Stimulated activated CD4-positive, alpha-beta T cell treated with anti-CD3 and anti-CD28 coated beads, TNF-alpha, amount 100 ng/mL, for 1 hour (primary cell): ENCODE measurements around the gene NSMCE1.

ENCODE experiments used
- DNase-seq, 3 donors: peaks; one replicate each; pipeline ENCODE4 v3.0.0-alpha.2; 2020; ENCODE audit warnings: low read depth in 3 of 3, low spot score in 1 of 3

Gene NSMCE1

GRCh38 chr16:27245276-27246172 lies 23.0 kb downstream of the NSMCE1 start:
- no peak for DNase-seq

GRCh38 chr16:27244363-27244755 lies 24.2 kb downstream of the NSMCE1 start:
- DNase-seq, result no peak

- DNase-seq, result no peak
Observed at GRCh38 chr16:27243725-27244362, 24.7 kb downstream of the NSMCE1 start.

- DNase-seq, result no peak
Observed at GRCh38 chr16:27242868-27243590, 25.5 kb downstream of the NSMCE1 start.

GRCh38 chr16:27242398-27242797 lies 26.2 kb downstream of the NSMCE1 start:
- no peak for DNase-seq

GRCh38 chr16:27241658-27242057 lies 26.9 kb downstream of the NSMCE1 start:
- DNase-seq, result no peak

- no peak for DNase-seq
Observed at GRCh38 chr16:27240948-27241531, 27.5 kb downstream of the NSMCE1 start.

GRCh38 chr16:27239906-27240655 lies 28.5 kb downstream of the NSMCE1 start:
- no peak for DNase-seq

GRCh38 chr16:27239026-27239425 lies 29.5 kb downstream of the NSMCE1 start:
- DNase-seq, result no peak

GRCh38 chr16:27238591-27238990 lies 30.0 kb downstream of the NSMCE1 start:
- DNase-seq, result no peak

- peak in 1 of 3 donors; percentile 30 for DNase-seq
Observed at GRCh38 chr16:27238016-27238587, 30.5 kb downstream of the NSMCE1 start.

GRCh38 chr16:27237219-27238015 lies 31.2 kb downstream of the NSMCE1 start:
- DNase-seq, result peak; percentile 57 to 65 (median 61)

GRCh38 chr16:27236635-27237218 lies 31.8 kb downstream of the NSMCE1 start:
- DNase-seq, result no peak

- DNase-seq, result no peak
Observed at GRCh38 chr16:27235938-27236245, 32.7 kb downstream of the NSMCE1 start.

- peak; percentile 50 to 85 (median 73) for DNase-seq
Observed at GRCh38 chr16:27235055-27235937, 33.3 kb downstream of the NSMCE1 start.

GRCh38 chr16:27234603-27235002 lies 34.0 kb downstream of the NSMCE1 start:
- DNase-seq, result no peak

- DNase-seq, result no peak
Observed at GRCh38 chr16:27234171-27234570, 34.4 kb downstream of the NSMCE1 start.

GRCh38 chr16:27233731-27234130 lies 34.8 kb downstream of the NSMCE1 start:
- no peak for DNase-seq
